Measurements from ENCODE around the gene PRR30.

PRR30 gene

DNA sequence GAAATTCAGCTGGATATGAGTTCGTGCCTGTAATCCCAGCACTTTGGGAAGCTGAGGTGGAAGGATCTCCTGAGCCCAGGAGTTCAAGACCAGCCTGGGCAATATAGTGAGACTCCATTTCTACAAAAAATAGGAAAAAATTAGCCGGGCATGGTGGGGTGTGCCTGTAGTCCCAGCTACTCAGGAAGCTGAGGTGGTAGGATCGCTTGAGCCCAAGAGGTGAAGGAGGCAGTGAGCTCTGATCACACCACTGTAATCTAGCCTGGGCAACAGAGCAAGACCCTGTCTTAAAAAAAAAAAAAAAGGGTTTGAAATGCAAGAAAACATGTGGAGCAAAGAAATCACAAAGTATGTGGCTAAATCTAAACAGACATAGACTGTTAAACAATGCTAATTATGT lies 30.1 kb downstream of the PRR30 start:
- H3K27ac Mint-ChIP-seq = no peak overlapping the region
- no peak overlapping the region for H3K4me3 Mint-ChIP-seq

DNA sequence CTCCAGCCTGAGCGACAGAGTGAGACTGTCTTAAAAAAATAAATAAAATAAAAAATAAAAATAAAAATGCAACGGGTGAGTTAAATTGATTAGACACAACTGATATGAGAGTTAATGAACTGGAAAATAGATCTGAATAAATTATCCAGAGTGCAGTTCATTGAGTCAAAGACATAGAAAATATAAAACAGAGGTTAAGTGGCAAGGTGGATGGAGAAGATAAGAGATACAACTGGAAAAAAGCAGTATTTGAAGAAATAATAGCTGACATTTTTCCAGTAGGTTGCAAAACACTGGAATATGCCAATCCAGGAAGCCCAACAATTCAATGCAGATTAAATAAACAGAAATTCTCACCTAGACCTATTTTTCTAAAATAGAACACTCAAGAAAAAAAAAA lies 31.0 kb downstream of the PRR30 start:
- H3K36me3 Mint-ChIP-seq = no peaks in the 10 kb centered on the region
- H3K27ac Mint-ChIP-seq = no peak overlapping the region
- H3K27me3 Mint-ChIP-seq = peaks cover 4 to 6% of the 10 kb centered on the region in 2 donors
- ATAC-seq (replicated peaks) = no peak
- no peak overlapping the region for H3K4me3 Mint-ChIP-seq
- H3K9me3 Mint-ChIP-seq = no peaks in the 10 kb centered on the region
- no peak for DNase-seq
- H3K4me1 Mint-ChIP-seq = no peaks in the 10 kb centered on the region

More for the DNA sequence above, 30.1 kb downstream of the PRR30 start:
- no peaks in the 10 kb centered on the region for H3K36me3 Mint-ChIP-seq
- H3K4me1 Mint-ChIP-seq = no peaks in the 10 kb centered on the region
- no peaks in the 10 kb centered on the region for H3K9me3 Mint-ChIP-seq
- no peak for DNase-seq
- no peak for ATAC-seq (replicated peaks)
- H3K27me3 Mint-ChIP-seq = peaks cover 1 to 4% of the 10 kb centered on the region in 2 donors

GRCh38 chr2:27105981-27106380 lies 33.2 kb downstream of the PRR30 start:
- H3K27ac Mint-ChIP-seq = no peak overlapping the region
- H3K9me3 Mint-ChIP-seq = no peaks in the 10 kb centered on the region
- H3K36me3 Mint-ChIP-seq = no peaks in the 10 kb centered on the region
- DNase-seq (no peak), ATAC-seq (replicated peaks) (no peak)
- no peaks in the 10 kb centered on the region for H3K4me1 Mint-ChIP-seq
- no peak overlapping the region for H3K4me3 Mint-ChIP-seq
- peaks cover 4 to 6% of the 10 kb centered on the region in 2 donors for H3K27me3 Mint-ChIP-seq

- ATAC-seq (replicated peaks) (no peak), DNase-seq (no peak)
- Mint-ChIP-seq H3K36me3 (peaks cover 0 to 3% of the 10 kb centered on the region in 2 donors), H3K27ac (no peak overlapping the region), H3K4me1 (peaks cover 0 to 3% of the 10 kb centered on the region in 2 donors), H3K9me3 (no peaks in the 10 kb centered on the region), H3K27me3 (peaks cover 4 to 6% of the 10 kb centered on the region in 2 donors), H3K4me3 (no peak overlapping the region)
Observed at GRCh38 chr2:27102329-27102728, 36.9 kb downstream of the PRR30 start.

GRCh38 chr2:27100036-27100435 lies 39.2 kb downstream of the PRR30 start:
- ATAC-seq (replicated peaks) (no peak), DNase-seq (no peak)
- H3K4me1 Mint-ChIP-seq = peaks cover 17 to 19% of the 10 kb centered on the region in 2 donors
- H3K4me3 Mint-ChIP-seq = no peak overlapping the region
- H3K27ac Mint-ChIP-seq = no peak overlapping the region
- H3K27me3 Mint-ChIP-seq = peaks cover 4 to 6% of the 10 kb centered on the region in 2 donors
- H3K36me3 Mint-ChIP-seq = peaks cover 0 to 3% of the 10 kb centered on the region in 2 donors
- H3K9me3 Mint-ChIP-seq = no peaks in the 10 kb centered on the region

DNA sequence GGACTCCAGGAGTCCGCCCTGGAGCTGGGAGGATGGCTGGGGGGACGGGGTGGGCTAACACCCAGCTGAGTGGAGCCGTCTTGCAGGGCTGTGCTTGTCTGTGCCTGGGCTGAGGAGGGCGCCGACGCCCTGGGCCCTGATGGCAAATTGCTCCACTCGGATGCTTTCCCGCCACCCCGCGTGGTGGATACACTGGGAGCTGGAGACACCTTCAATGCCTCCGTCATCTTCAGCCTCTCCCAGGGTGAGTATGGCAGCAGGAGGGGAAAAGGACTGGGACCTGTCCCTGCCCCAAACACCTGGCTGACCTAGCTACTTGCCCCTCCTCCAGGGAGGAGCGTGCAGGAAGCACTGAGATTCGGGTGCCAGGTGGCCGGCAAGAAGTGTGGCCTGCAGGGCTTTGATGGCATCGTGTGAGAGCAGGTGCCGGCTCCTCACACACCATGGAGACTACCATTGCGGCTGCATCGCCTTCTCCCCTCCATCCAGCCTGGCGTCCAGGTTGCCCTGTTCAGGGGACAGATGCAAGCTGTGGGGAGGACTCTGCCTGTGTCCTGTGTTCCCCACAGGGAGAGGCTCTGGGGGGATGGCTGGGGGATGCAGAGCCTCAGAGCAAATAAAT lies 39.8 kb downstream of the PRR30 start:
- no peak overlapping the region for H3K27ac Mint-ChIP-seq
- H3K4me3 Mint-ChIP-seq = no peak overlapping the region
- DNase-seq = no peak
- peaks cover 4 to 6% of the 10 kb centered on the region in 2 donors for H3K27me3 Mint-ChIP-seq
- no peaks in the 10 kb centered on the region for H3K9me3 Mint-ChIP-seq
- peaks cover 0 to 3% of the 10 kb centered on the region in 2 donors for H3K36me3 Mint-ChIP-seq
- peaks cover 17 to 19% of the 10 kb centered on the region in 2 donors for H3K4me1 Mint-ChIP-seq
- ATAC-seq (replicated peaks) = no peak

GRCh38 chr2:27097341-27097740 lies 41.9 kb downstream of the PRR30 start:
- H3K9me3 Mint-ChIP-seq = no peaks in the 10 kb centered on the region

GRCh38 chr2:27096748-27097297 lies 42.4 kb downstream of the PRR30 start:
- Mint-ChIP-seq H3K4me3 (no peak overlapping the region), H3K27ac (peak overlapping the region; percentile 68)

More at GRCh38 chr2:27097341-27097740, 41.9 kb downstream of the PRR30 start:
- Mint-ChIP-seq H3K27ac (no peak overlapping the region), H3K36me3 (peaks cover 0 to 3% of the 10 kb centered on the region in 2 donors), H3K4me3 (no peak overlapping the region), H3K4me1 (peaks cover 17 to 19% of the 10 kb centered on the region in 2 donors), H3K27me3 (no peaks in the 10 kb centered on the region)
- ATAC-seq (replicated peaks) (no peak), DNase-seq (no peak)

DNA sequence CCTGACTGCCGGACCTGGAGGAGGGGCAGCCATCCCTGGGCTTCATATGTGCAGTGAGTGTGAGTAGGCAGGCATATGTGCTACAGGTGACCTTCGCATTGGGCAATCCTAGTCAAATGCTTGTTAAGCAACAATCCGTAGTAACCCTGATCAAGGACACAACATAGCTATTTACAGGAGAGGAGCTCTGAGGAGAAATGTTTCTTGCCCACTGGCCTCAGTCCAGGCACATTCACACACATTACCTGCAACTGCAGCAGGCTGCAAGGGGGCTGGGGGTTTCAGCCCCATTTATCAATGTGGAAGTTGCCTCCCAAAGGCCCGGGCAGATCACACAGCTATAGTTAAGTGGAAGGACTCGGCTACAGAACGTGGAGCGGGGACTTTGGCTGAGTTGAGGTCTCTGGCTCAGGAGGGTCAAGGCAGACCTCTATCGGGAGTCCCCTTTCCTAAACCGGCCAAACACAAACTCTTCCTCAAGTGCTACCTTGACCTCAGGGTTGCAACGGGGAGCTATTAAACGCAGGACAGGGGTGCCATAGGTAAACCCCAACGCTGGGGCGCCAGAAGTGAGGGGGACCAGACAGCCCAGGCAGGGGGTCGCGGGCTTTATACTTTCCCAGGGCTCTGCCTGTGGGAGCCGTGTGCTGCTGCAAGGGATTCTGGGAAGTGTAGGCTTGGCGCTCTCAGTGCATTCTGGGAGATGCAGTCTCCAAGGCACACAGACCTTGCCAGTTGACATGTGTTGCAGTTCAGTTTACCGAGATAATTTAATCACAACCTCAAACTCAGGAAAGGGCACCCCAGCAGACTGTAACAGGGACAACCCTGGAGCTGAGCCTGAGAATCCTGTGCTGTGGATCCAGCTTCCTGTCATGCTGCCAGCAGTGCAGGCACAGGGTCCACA lies 43.2 kb downstream of the PRR30 start:
- H3K27me3 Mint-ChIP-seq = no peaks in the 10 kb centered on the region
- peaks cover 0 to 3% of the 10 kb centered on the region in 2 donors for H3K36me3 Mint-ChIP-seq
- ATAC-seq (replicated peaks) (peak; percentile 89 to 96), DNase-seq (peak; percentile 41)
- H3K4me3 Mint-ChIP-seq = peak overlapping the region; percentile 76 to 80
- peaks cover 17 to 19% of the 10 kb centered on the region in 2 donors for H3K4me1 Mint-ChIP-seq
- no peak overlapping the region for H3K27ac Mint-ChIP-seq
- H3K9me3 Mint-ChIP-seq = no peaks in the 10 kb centered on the region

More at GRCh38 chr2:27096748-27097297, 42.4 kb downstream of the PRR30 start:
- H3K4me1 Mint-ChIP-seq = peaks cover 17 to 19% of the 10 kb centered on the region in 2 donors
- no peaks in the 10 kb centered on the region for H3K9me3 Mint-ChIP-seq
- H3K27me3 Mint-ChIP-seq = no peaks in the 10 kb centered on the region
- no peak for DNase-seq
- ATAC-seq (replicated peaks) = no peak
- H3K36me3 Mint-ChIP-seq = peaks cover 0 to 3% of the 10 kb centered on the region in 2 donors

DNA sequence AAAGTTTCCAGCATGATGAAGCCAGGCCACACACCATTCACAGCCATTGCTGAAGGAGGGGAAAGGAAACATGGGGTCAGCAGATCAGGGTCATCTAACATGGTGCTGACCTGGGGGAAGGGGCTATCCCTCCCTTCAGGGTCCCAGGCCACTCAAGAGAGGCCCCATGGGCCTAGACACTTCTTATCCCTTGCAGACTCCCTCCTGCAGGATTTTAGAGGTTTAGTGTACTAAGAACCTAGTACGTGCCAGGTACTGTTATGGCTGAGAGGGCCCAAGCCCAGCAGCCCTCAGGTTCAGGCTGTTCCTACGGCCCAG lies 43.8 kb downstream of the PRR30 start:
- H3K27ac Mint-ChIP-seq = no peak overlapping the region
- peaks cover 17 to 19% of the 10 kb centered on the region in 2 donors for H3K4me1 Mint-ChIP-seq
- ATAC-seq (replicated peaks) (no peak), DNase-seq (no peak)
- peaks cover 0 to 3% of the 10 kb centered on the region in 2 donors for H3K36me3 Mint-ChIP-seq
- no peaks in the 10 kb centered on the region for H3K9me3 Mint-ChIP-seq
- H3K27me3 Mint-ChIP-seq = no peaks in the 10 kb centered on the region
- H3K4me3 Mint-ChIP-seq = peak overlapping the region; percentile 37 to 76

DNA sequence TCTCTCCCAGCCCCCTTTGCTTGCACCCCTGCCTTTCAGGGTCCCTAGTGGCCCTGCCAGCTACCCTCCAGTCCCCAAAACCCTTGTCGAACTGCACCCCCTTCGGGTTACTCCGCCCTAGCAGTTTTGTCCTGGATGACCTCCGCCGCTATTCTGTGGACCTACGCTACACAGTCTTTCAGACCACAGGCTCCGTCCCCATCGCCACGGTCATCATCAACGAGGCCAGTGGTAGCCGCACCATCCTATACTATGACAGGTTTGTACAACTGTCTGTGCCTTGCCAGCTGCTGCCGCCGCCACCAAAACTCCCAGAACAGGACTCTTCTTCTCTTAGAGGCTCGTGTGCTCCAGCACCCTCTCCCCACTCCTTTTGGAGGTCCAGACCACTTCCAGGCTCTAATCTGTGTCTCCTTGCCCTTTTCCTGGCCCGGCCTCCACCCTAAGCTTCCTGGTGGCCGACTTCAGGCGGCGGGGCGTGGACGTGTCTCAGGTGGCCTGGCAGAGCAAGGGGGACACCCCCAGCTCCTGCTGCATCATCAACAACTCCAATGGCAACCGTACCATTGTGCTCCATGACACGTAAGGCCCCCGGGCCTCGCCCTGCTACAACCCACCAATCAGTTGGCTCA lies 44.7 kb downstream of the PRR30 start:
- H3K4me3 Mint-ChIP-seq = no peak overlapping the region
- H3K4me1 Mint-ChIP-seq = peaks cover 17 to 19% of the 10 kb centered on the region in 2 donors
- no peaks in the 10 kb centered on the region for H3K9me3 Mint-ChIP-seq
- H3K36me3 Mint-ChIP-seq = peaks cover 0 to 3% of the 10 kb centered on the region in 2 donors
- no peaks in the 10 kb centered on the region for H3K27me3 Mint-ChIP-seq
- DNase-seq = no peak
- ATAC-seq (replicated peaks) = no peak
- no peak overlapping the region for H3K27ac Mint-ChIP-seq

DNA sequence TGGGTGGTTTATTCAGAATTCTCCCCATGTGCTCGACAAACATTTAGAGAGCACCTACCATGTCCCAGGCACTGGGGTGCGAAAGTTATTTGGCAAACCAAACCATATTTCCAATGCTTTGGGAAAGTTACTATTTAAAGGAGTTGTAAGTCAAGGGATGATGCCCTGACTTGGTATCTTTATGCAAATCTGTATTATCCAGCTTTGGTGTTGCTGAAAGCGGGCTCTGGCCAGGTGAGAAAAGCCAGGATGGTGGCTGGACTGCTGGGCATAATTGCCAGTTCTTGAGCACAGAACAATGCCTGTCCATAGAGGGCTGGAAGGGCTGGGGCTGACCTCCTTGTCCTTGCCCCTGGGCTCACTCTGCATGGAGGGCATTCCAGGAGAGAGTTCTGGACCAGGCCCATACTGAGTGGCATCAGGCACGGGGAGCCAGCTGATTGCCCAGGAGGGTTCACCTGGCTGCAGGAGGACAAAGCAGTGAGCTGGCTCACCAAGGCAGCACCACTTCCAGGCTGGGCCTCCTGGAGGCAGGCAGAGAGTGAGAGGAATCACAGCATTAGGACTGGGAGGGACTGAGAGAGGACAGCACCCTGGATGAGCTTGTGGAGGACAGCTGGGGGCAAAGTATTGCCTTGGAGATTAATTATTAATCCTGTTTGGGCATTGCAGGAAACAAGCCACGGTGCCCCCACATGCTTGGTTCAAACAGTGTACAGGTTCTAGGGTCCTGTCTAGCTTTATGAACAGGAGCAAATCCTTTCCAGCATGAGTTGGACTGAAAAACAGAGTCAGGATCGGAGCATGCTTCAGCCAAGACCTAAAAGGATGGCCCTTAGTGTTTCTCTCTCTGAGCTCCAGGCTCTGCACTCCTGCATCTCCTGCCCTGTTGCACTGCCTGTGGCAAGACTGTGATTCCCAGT lies 45.5 kb downstream of the PRR30 start:
- Mint-ChIP-seq H3K36me3 (no peaks in the 10 kb centered on the region), H3K27ac (no peak overlapping the region), H3K9me3 (no peaks in the 10 kb centered on the region), H3K27me3 (no peaks in the 10 kb centered on the region), H3K4me1 (peaks cover 15 to 19% of the 10 kb centered on the region in 2 donors), H3K4me3 (no peak overlapping the region)
- DNase-seq (no peak), ATAC-seq (replicated peaks) (no peak)

GRCh38 chr2:27092696-27093429 lies 46.3 kb downstream of the PRR30 start:
- ATAC-seq (replicated peaks) (no peak), DNase-seq (no peak)
- no peaks in the 10 kb centered on the region for H3K36me3 Mint-ChIP-seq
- H3K4me3 Mint-ChIP-seq = no peak overlapping the region
- peaks cover 15 to 19% of the 10 kb centered on the region in 2 donors for H3K4me1 Mint-ChIP-seq
- H3K9me3 Mint-ChIP-seq = no peaks in the 10 kb centered on the region
- H3K27me3 Mint-ChIP-seq = no peaks in the 10 kb centered on the region
- peak overlapping the region; percentile 51 for H3K27ac Mint-ChIP-seq

Data from stimulated activated naive B cell treated with anti-CD40 and anti-IgM and Interleukin-4, amounts not matched to agents 10 μg/mL and 1 μg/mL and 100 μg/mL, for 72 hours (primary cell).